Measurements from ENCODE around the gene ZFYVE21.

ZFYVE21 gene

DNA sequence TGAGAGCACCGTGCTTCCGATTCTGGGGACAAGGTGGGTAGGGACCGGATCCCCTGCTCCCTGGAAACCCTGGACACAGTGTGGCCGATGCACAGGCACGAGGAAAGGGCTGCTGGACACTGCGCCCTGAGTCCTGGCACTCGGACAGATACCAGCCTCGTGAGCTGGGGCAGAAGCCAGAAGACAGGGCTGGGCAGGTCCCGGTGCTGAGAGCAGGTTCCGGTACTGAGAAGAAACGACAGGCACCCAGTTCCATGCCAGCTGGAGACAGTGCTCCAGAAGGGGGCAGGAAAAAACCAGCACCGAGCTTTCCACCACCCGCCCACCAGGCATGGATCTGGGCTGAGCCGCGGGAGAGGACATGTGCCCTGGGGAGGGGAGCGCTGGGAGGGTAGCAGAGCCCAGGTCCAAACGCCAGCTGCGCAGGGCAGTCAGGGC is 6.8 kb upstream of the ZFYVE21 start:
- TF ChIP-seq CTCF (IDR thresholded peaks at IDR 0.05; ENCODE audit: control extremely low read depth, extremely low read depth, low read depth, missing control alignments) = no peak

GRCh38 chr14:103709814-103710213 is 5.8 kb upstream of the ZFYVE21 start:
- no peak for TF ChIP-seq CTCF (IDR thresholded peaks at IDR 0.05; ENCODE audit: control extremely low read depth, extremely low read depth, low read depth, missing control alignments)
- DNase-seq (ENCODE audit: extremely low spot score) = no peak
- ChIA-PET CTCF (no interaction called here), POLR2A (no interaction called here)

More for the DNA sequence above, 6.8 kb upstream of the ZFYVE21 start:
- DNase-seq (ENCODE audit: extremely low spot score) = no peak
- CTCF ChIA-PET = no interaction called here
- POLR2A ChIA-PET = no interaction called here

DNA sequence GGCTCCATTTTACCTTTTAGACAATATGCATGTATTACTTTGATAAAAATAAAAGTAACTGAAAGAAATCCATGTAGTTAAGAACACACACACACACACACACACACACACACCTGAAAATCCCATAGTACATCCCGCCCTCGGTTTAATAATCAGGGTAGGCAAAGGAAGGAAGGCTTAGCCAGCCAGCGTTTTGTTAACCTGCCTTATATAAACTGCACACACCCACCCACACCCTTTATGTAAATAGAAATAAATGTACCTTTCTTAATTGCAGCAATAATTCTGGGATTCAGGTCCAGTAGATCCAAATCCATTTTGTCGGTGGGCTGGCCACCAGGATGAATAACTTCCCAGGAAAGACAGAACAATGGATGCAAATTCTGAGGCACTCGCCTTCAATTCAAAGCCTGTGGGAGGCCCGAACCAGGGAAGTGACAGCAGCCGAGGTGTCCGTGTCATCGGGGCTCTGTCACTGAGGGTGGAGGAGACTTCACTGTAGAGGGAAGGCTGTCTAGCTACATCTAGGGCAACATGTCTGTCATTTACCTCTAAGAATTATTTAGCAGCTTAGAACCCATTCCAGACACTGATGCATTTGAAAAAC is 4.7 kb upstream of the ZFYVE21 start:
- no peak for DNase-seq (ENCODE audit: extremely low spot score)
- ChIA-PET CTCF (interaction anchor here (1.5 kb wide), 1 partner anchor 31 kb away, joined by 3 read pairs; no protein-coding TSS in a partner anchor), POLR2A (no interaction called here)
- TF ChIP-seq CTCF (IDR thresholded peaks at IDR 0.05; ENCODE audit: control extremely low read depth, extremely low read depth, low read depth, missing control alignments) = no peak

- CTCF ChIA-PET = interaction anchor here (1.4 to 1.5 kb wide), 2 partner anchors 32 to 189 kb away, joined by 3 read pairs; no protein-coding TSS in a partner anchor
- POLR2A ChIA-PET = interaction anchor here (0.6 kb wide), 1 partner anchor 37 kb away, joined by 3 read pairs; no protein-coding TSS in a partner anchor
- DNase-seq (ENCODE audit: extremely low spot score) = no peak
Observed at GRCh38 chr14:103711516-103712431, 3.8 kb upstream of the ZFYVE21 start.

GRCh38 chr14:103712633-103713247 is 2.9 kb upstream of the ZFYVE21 start:
- DNase-seq (ENCODE audit: extremely low spot score) = no peak
- CTCF ChIA-PET = interaction anchor here (1.4 to 1.5 kb wide), 2 partner anchors 33 to 188 kb away, joined by 3 read pairs; no protein-coding TSS in a partner anchor
- no peak for TF ChIP-seq CTCF (IDR thresholded peaks at IDR 0.05; ENCODE audit: control extremely low read depth, extremely low read depth, low read depth, missing control alignments)
- POLR2A ChIA-PET = no interaction called here

More at GRCh38 chr14:103711516-103712431, 3.8 kb upstream of the ZFYVE21 start:
- no peak for TF ChIP-seq CTCF (IDR thresholded peaks at IDR 0.05; ENCODE audit: control extremely low read depth, extremely low read depth, low read depth, missing control alignments)

Measured in GM10248 (cell line).